GM21515 (cell line): ENCODE data around the gene PCDHGB3.
"Not testable (repeated sequence)": the region's sequence is repeated elsewhere in the genome, so short reads cannot be mapped to it uniquely, and the experiment has no call there.

Experiments used
- ATAC-seq: cut with Tn5 transposase; IDR thresholded peaks from one replicate; pipeline ENCODE4 v1.9.1; 2021; ENCODE audit not compliant: unreplicated experiment

The PCDHGB3 gene

DNA sequence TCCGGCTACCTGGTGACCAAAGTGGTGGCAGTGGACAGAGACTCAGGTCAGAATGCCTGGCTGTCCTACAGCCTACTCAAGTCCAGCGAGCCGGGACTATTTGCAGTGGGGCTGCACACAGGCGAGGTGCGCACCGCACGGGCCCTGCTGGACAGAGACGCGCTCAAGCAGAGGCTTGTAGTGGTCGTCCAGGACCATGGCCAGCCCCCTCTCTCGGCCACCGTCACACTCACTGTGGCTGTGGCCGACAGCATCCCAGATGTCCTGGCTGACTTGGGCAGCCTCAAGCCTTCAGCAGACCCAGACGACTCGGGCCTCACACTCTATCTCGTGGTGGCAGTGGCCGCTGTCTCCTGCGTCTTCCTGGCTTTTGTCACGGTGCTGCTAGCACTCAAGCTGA lies 13.1 kb upstream of the PCDHGB3 start:
- no peak for ATAC-seq

- ATAC-seq: peak; percentile 63
Measured at GRCh38 chr5:141359790-141360426, 10.1 kb upstream of the PCDHGB3 start, which contains the start of gene PCDHGB2. PCDHGB2 (plus strand) TSS chr5:141359994; CDS start chr5:141360136, 142 bp downstream.

DNA sequence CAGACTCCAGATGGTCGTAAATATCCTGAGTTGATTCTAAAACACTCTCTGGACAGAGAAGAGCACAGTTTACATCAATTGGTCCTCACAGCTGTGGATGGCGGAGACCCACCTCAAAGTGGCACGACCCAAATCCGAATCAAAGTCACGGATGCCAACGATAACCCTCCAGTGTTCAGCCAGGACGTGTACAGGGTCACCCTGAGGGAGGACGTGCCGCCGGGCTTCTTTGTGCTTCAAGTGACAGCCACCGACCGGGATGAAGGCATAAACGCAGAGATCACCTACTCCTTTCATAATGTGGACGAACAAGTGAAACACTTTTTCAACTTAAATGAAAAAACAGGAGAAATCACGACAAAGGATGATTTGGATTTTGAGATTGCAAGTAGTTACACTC lies 9.4 kb upstream of the PCDHGB3 start:
- ATAC-seq: no peak

DNA sequence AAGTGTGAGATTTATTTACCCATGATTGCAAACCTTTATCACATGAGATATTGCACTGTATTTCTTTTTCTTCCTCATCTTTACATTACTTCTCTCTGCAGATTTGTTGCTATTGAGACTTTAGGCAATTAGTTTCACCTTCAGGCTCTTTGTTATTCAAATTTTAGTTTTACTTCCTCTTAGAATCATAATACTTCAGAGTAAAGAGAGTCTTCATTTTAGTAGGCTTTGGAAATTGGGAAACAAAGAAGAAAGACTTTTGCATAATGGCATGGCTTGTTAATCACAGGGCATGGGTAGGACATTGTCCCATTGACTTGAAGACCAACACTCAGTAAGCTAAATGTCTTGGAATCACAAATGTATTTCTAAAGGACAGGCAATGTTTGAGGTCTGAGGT lies 7.3 kb upstream of the PCDHGB3 start:
- ATAC-seq: no peak

- ATAC-seq: no peak
Measured at GRCh38 chr5:141363952-141364660, 5.9 kb upstream of the PCDHGB3 start, which contains the start of gene PCDHGA5. PCDHGA5 (plus strand) TSS chr5:141364162; CDS start chr5:141364331, 169 bp downstream.

GRCh38 chr5:141366016-141366896 lies 3.8 kb upstream of the PCDHGB3 start:
- no peak for ATAC-seq

GRCh38 chr5:141371572-141372475 lies 1.8 kb downstream of the PCDHGB3 start:
- ATAC-seq: no peak

GRCh38 chr5:141373673-141374317 lies 3.8 kb downstream of the PCDHGB3 start, which contains the start of gene PCDHGA6:
PCDHGA6 (plus strand) TSS chr5:141373891; CDS start chr5:141374084, 193 bp downstream.
- ATAC-seq: no peak

DNA sequence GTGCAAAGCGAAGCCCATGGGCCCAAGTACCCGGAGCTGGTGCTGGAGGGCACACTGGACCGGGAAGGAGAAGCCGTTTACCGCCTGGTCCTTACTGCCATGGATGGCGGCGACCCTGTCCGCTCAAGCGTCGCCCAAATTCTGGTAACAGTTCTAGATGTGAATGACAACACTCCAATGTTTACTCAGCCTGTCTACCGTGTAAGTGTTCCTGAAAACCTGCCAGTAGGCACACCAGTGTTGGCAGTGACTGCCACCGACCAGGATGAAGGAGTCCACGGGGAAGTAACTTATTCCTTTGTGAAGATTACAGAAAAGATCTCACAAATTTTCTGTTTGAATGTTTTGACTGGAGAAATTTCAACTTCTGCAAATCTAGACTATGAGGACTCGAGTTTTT lies 4.6 kb downstream of the PCDHGB3 start:
- no peak for ATAC-seq

- ATAC-seq: not testable (repeated sequence)
Measured at GRCh38 chr5:141375444-141376155, 5.6 kb downstream of the PCDHGB3 start.

GRCh38 chr5:141382469-141383294 lies 12.6 kb downstream of the PCDHGB3 start, which contains the start of gene PCDHGA7:
PCDHGA7 (plus strand) TSS chr5:141382742; CDS start chr5:141382900, 158 bp downstream.
- ATAC-seq: no peak

DNA sequence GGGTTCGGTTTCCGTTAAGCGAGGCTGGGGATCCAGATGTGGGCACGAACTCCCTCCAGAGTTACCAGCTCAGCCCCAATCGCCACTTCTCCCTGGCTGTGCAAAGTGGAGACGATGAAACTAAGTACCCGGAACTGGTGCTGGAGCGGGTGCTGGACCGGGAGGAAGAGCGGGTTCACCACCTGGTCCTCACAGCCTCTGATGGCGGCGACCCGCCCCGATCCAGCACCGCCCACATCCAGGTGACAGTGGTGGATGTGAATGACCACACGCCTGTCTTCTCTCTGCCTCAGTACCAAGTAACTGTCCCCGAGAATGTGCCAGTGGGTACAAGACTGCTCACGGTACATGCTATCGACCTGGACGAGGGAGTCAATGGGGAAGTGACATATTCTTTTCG lies 13.3 kb downstream of the PCDHGB3 start:
- no peak for ATAC-seq

GRCh38 chr5:141384471-141385267 lies 14.6 kb downstream of the PCDHGB3 start:
- ATAC-seq: no peak

DNA sequence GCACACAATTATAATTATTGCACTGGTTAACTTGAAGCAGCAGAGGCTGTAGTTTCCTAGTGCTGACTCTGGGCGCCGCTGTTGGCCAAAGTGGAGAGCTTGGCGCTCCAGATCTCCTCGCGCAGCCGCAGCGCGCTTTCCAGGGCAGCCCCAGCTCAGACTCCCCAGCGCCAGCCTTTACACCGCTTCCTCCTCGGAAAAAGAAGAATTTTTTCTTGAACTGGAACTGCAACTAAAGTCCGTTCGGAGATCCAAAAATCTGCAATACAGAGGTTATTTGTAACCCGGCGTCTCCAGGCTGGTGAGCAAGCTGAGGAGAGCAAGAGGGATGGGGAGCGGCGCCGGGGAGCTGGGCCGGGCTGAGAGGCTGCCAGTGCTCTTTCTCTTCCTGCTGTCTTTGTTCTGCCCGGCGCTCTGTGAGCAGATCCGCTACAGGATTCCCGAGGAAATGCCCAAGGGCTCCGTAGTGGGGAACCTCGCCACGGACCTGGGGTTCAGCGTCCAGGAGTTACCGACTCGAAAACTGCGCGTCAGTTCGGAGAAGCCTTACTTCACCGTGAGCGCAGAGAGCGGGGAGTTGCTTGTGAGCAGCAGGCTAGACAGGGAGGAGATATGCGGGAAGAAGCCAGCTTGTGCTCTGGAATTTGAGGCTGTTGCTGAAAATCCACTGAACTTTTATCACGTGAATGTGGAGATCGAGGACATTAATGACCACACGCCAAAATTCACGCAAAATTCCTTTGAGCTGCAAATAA lies 17.7 kb downstream of the PCDHGB3 start, which contains the start of gene PCDHGB4:
TSS of gene PCDHGB4 (plus strand) at position 142 of the 755 bp plus-strand sequence. CDS start at position 329, 187 bp downstream.
- peak; percentile 78 for ATAC-seq

DNA sequence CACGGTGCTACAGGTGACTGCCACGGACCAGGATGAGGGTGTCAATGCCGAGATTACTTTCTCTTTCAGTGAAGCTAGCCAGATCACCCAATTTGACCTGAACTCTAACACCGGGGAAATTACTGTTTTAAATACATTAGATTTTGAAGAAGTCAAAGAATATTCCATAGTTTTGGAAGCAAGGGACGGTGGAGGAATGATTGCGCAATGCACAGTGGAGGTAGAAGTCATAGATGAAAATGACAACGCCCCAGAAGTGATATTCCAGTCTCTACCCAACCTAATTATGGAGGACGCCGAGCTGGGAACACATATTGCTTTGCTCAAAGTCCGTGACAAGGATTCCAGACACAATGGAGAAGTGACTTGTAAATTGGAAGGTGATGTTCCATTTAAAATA lies 18.6 kb downstream of the PCDHGB3 start:
- ATAC-seq: no peak
